Activated naive CD8-positive, alpha-beta T cell treated with anti-CD3 and anti-CD28 coated beads for 36 hours (primary cell): ENCODE data around the gene PHLPP1. TPM values are rescaled to one million over a fixed set of nuclear protein-coding genes. Genes with fewer than 3 reads are reported as not detected.

Experiments
- DNase-seq: peaks from one replicate; pipeline ENCODE4 v3.0.0; 2021
- H3K27ac Mint-ChIP-seq: one replicate; pipeline ENCODE4 v1.8.0; 2022; ENCODE audit warnings: mild to moderate bottlenecking, moderate library complexity, mixed read lengths
- H3K27me3 Mint-ChIP-seq: one replicate; pipeline ENCODE4 v1.8.0; 2022; ENCODE audit warnings: mild to moderate bottlenecking, mixed read lengths
- H3K36me3 Mint-ChIP-seq: one replicate; pipeline ENCODE4 v1.8.0; 2021; ENCODE audit warnings: mild to moderate bottlenecking, mixed read lengths
- H3K4me1 Mint-ChIP-seq: one replicate; pipeline ENCODE4 v1.8.0; 2021; ENCODE audit warnings: mixed read lengths
- H3K4me3 Mint-ChIP-seq: one replicate; pipeline ENCODE4 v1.8.0; 2022; ENCODE audit warnings: mild to moderate bottlenecking, moderate library complexity, mixed read lengths
- H3K9me3 Mint-ChIP-seq: one replicate; pipeline ENCODE4 v1.8.0; 2022; ENCODE audit warnings: mixed read lengths
- total RNA-seq, 2 experiments: library from RNA; stranded (reverse); gene quantifications; one replicate each; pipeline ENCODE4 v1.2.3, GENCODE V29; 2021

Gene PHLPP1
- total RNA-seq, 2 experiments from 2014 or later, result 10.4 to 11.4 TPM

DNA sequence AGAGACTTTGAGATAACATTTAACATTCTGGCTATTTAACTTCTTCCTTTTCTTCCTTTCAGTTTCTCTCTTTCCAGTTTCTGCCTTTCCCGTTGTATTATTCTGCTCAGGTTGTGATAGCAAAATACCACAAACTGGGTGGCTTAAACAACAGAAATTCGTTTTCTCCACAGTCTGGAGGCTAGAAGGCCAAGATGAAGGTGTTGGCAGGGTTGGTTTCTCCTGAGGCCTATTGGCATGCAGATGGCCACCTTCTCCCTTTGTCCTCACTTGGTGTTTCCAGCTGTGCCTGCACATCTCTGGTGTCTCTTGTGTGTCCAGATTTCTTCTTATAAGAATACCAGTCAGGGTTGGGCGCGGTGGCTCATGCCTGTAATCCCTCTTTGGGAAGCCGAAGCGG, 34.0 kb downstream of the PHLPP1 start:
- Mint-ChIP-seq H3K4me1 (peaks cover 25% of the 10 kb centered on the region), H3K27me3 (no peaks in the 10 kb centered on the region), H3K9me3 (no peaks in the 10 kb centered on the region), H3K36me3 (peaks cover 2% of the 10 kb centered on the region), H3K4me3 (no peak overlapping the region), H3K27ac (no peak overlapping the region)
- DNase-seq, result no peak

GRCh38 chr18:62751341-62751821, 36.0 kb downstream of the PHLPP1 start:
- no peak for DNase-seq
- Mint-ChIP-seq H3K4me3 (no peak overlapping the region), H3K9me3 (peaks cover 3% of the 10 kb centered on the region), H3K27me3 (no peaks in the 10 kb centered on the region), H3K36me3 (peaks cover under 1% of the 10 kb centered on the region), H3K27ac (no peak overlapping the region), H3K4me1 (peaks cover 16% of the 10 kb centered on the region)

- no peak for DNase-seq
- Mint-ChIP-seq H3K27ac (no peak overlapping the region), H3K4me1 (peaks cover 16% of the 10 kb centered on the region), H3K9me3 (peaks cover 3% of the 10 kb centered on the region), H3K27me3 (no peaks in the 10 kb centered on the region), H3K4me3 (no peak overlapping the region), H3K36me3 (peaks cover 5% of the 10 kb centered on the region)
Measured at GRCh38 chr18:62751977-62752376, 36.6 kb downstream of the PHLPP1 start.

- H3K36me3 Mint-ChIP-seq, result peaks cover 5% of the 10 kb centered on the region
- peaks cover 3% of the 10 kb centered on the region for H3K9me3 Mint-ChIP-seq
- no peak for DNase-seq
- no peaks in the 10 kb centered on the region for H3K27me3 Mint-ChIP-seq
- no peak overlapping the region for H3K27ac Mint-ChIP-seq
- H3K4me1 Mint-ChIP-seq, result peaks cover 20% of the 10 kb centered on the region
- H3K4me3 Mint-ChIP-seq, result no peak overlapping the region
Measured at GRCh38 chr18:62754026-62754425, 38.7 kb downstream of the PHLPP1 start.

DNA sequence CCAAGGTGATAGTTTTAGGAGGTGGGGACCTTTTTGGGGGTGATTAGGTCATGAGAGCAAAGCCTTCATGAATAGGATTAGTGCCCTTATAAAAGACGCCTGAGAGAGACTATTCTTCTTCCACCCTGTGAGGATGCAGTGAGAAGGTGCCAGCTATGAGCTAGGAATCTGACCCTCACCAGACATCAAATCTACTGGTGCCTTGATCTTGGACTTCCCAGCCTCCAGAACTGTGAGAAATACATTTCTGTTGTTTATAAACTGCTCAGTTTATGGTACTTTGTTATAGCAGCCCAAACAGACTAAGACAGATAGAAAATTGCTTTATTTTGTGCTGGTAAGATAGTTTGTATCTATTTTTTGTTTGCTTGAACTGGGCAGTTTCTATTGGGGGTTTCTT, 40.1 kb downstream of the PHLPP1 start:
- Mint-ChIP-seq H3K27me3 (no peaks in the 10 kb centered on the region), H3K36me3 (peaks cover 6% of the 10 kb centered on the region), H3K4me3 (no peak overlapping the region), H3K4me1 (peaks cover 21% of the 10 kb centered on the region), H3K27ac (no peak overlapping the region), H3K9me3 (peaks cover 3% of the 10 kb centered on the region)
- no peak for DNase-seq

DNA sequence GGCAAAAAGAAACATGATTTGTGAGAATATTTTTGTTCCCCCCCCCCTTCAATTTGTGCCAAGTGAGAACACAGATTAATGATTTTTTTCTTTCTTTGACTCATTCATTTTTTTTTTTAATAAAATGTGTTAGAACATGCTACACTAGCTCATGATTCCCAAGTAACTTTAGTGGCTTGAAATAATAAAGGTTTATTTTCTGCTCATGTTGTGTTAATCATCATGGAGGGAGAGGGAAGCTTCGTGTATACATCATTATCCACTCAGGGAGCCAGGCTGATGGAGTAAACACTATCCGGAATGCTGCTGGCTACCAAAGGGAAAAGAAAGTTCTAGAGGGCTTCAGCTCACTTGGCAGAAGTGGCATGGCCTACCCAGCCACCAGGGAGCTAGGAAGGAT, 40.6 kb downstream of the PHLPP1 start:
- peaks cover 6% of the 10 kb centered on the region for H3K36me3 Mint-ChIP-seq
- H3K9me3 Mint-ChIP-seq, result peaks cover 3% of the 10 kb centered on the region
- peaks cover 17% of the 10 kb centered on the region for H3K4me1 Mint-ChIP-seq
- H3K27me3 Mint-ChIP-seq, result no peaks in the 10 kb centered on the region
- no peak for DNase-seq
- H3K4me3 Mint-ChIP-seq, result no peak overlapping the region
- H3K27ac Mint-ChIP-seq, result no peak overlapping the region

- Mint-ChIP-seq H3K36me3 (peaks cover 6% of the 10 kb centered on the region), H3K27ac (no peak overlapping the region), H3K4me3 (no peak overlapping the region), H3K4me1 (peaks cover 9% of the 10 kb centered on the region), H3K9me3 (peaks cover 3% of the 10 kb centered on the region), H3K27me3 (no peaks in the 10 kb centered on the region)
- no peak for DNase-seq
Measured at GRCh38 chr18:62757399-62758010, 42.2 kb downstream of the PHLPP1 start.

- Mint-ChIP-seq H3K27ac (no peak overlapping the region), H3K9me3 (peaks cover 3% of the 10 kb centered on the region), H3K4me1 (peaks cover 10% of the 10 kb centered on the region)
Measured at GRCh38 chr18:62758591-62758990, 43.2 kb downstream of the PHLPP1 start.

GRCh38 chr18:62759704-62760402, 44.5 kb downstream of the PHLPP1 start:
- no peaks in the 10 kb centered on the region for H3K27me3 Mint-ChIP-seq
- H3K36me3 Mint-ChIP-seq, result peaks cover 8% of the 10 kb centered on the region
- no peak overlapping the region for H3K27ac Mint-ChIP-seq
- no peak overlapping the region for H3K4me3 Mint-ChIP-seq
- DNase-seq, result no peak
- peaks cover 10% of the 10 kb centered on the region for H3K4me1 Mint-ChIP-seq
- peaks cover 3% of the 10 kb centered on the region for H3K9me3 Mint-ChIP-seq

More at GRCh38 chr18:62758591-62758990, 43.2 kb downstream of the PHLPP1 start:
- Mint-ChIP-seq H3K36me3 (peaks cover 6% of the 10 kb centered on the region), H3K27me3 (no peaks in the 10 kb centered on the region), H3K4me3 (no peak overlapping the region)
- no peak for DNase-seq

GRCh38 chr18:62760403-62760734, 45.0 kb downstream of the PHLPP1 start:
- H3K9me3 Mint-ChIP-seq, result no peaks in the 10 kb centered on the region
- H3K27ac Mint-ChIP-seq, result no peak overlapping the region
- peaks cover 10% of the 10 kb centered on the region for H3K4me1 Mint-ChIP-seq
- DNase-seq, result no peak
- no peak overlapping the region for H3K4me3 Mint-ChIP-seq
- H3K36me3 Mint-ChIP-seq, result peaks cover 9% of the 10 kb centered on the region
- H3K27me3 Mint-ChIP-seq, result no peaks in the 10 kb centered on the region

GRCh38 chr18:62763101-62763521, 47.8 kb downstream of the PHLPP1 start:
- H3K9me3 Mint-ChIP-seq, result no peaks in the 10 kb centered on the region
- no peak for DNase-seq
- no peak overlapping the region for H3K4me3 Mint-ChIP-seq
- H3K36me3 Mint-ChIP-seq, result peaks cover 4% of the 10 kb centered on the region
- H3K27ac Mint-ChIP-seq, result no peak overlapping the region
- H3K4me1 Mint-ChIP-seq, result peaks cover 22% of the 10 kb centered on the region
- no peaks in the 10 kb centered on the region for H3K27me3 Mint-ChIP-seq

DNA sequence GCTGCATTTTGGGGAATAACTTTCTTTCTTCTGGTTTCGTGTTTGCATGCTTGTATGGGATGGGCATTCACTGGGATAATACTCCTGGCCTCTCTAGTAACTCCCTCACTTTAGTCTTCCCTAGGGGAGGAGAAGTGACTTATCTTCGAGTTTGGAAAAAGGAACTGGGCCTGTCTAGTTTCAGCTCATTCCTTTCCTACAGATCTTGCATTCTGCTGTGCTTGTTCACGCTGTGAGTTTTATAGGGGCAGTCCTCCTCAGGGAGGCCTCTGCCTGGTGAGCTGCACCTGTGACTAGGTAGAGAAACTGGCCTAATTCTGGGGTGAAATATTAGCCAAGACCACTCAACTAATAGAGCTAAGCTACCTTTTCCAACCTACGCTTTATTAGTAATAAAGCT, 50.9 kb downstream of the PHLPP1 start:
- Mint-ChIP-seq H3K4me3 (no peak overlapping the region), H3K4me1 (peaks cover 18% of the 10 kb centered on the region), H3K9me3 (peaks cover 2% of the 10 kb centered on the region), H3K27me3 (no peaks in the 10 kb centered on the region), H3K27ac (no peak overlapping the region), H3K36me3 (peaks cover 6% of the 10 kb centered on the region)
- DNase-seq, result no peak

DNA sequence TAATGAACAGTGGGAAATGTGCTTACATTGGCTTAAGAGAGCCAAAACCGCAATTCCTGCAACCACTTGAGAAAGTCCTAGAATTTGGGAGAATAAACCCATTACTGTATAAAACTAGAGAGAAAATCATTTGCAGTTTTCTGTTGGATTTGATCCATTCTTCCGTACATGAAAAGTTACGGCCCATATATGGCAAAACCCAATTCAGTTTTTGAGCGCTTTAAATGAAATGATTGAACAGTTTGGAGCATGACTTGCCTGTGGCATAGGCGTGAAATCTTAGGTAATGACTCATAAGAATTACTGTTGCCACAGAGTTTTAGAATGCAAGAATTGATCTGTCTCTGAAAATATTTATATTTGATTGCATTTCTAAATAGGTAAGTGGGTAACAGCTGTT, 52.0 kb downstream of the PHLPP1 start:
- Mint-ChIP-seq H3K36me3 (peaks cover 6% of the 10 kb centered on the region), H3K9me3 (peaks cover 2% of the 10 kb centered on the region), H3K4me3 (no peak overlapping the region), H3K27me3 (no peaks in the 10 kb centered on the region), H3K27ac (no peak overlapping the region), H3K4me1 (peaks cover 25% of the 10 kb centered on the region)
- no peak for DNase-seq

GRCh38 chr18:62767836-62768557, 52.7 kb downstream of the PHLPP1 start:
- Mint-ChIP-seq H3K27me3 (no peaks in the 10 kb centered on the region), H3K36me3 (peaks cover 6% of the 10 kb centered on the region), H3K4me1 (peaks cover 25% of the 10 kb centered on the region), H3K4me3 (no peak overlapping the region), H3K9me3 (peaks cover 2% of the 10 kb centered on the region), H3K27ac (no peak overlapping the region)
- no peak for DNase-seq

GRCh38 chr18:62768558-62768943, 53.2 kb downstream of the PHLPP1 start:
- no peak for DNase-seq
- Mint-ChIP-seq H3K36me3 (peaks cover 6% of the 10 kb centered on the region), H3K4me3 (no peak overlapping the region), H3K9me3 (peaks cover 2% of the 10 kb centered on the region), H3K27ac (no peak overlapping the region), H3K4me1 (peaks cover 24% of the 10 kb centered on the region), H3K27me3 (no peaks in the 10 kb centered on the region)
